Epithelial cell of proximal tubule (primary cell): Measurements from ENCODE around the gene USP32. TPM values are rescaled to one million over a fixed set of nuclear protein-coding genes. Genes with fewer than 3 reads are reported as not detected.

ENCODE experiments used
- DNase-seq: peaks from one replicate; pipeline ENCODE4 v3.0.0-alpha.2; 2011; ENCODE audit warnings: low read depth
- H3K4me3 ChIP-seq: 2 replicates; pipeline ENCODE4 v1.5.1; 2011; ENCODE audit warnings: low read depth, mild to moderate bottlenecking, low read length
- total RNA-seq: library from RNA; depleted of rRNA; stranded (reverse); fragments of >200 nt; gene quantifications from 2 replicates; pipeline ENCODE4 v1.2.3, GENCODE V29; 2015
- TF ChIP-seq, protein P1 (sequence below): conservative IDR thresholded peaks from 2 replicates; pipeline ENCODE4 v1.5.1; 2012; ENCODE audit warnings: low read depth, mild to moderate bottlenecking, low read length

USP32 gene
- total RNA-seq, 1 donor from 2014 or later = 18.7 TPM

DNA sequence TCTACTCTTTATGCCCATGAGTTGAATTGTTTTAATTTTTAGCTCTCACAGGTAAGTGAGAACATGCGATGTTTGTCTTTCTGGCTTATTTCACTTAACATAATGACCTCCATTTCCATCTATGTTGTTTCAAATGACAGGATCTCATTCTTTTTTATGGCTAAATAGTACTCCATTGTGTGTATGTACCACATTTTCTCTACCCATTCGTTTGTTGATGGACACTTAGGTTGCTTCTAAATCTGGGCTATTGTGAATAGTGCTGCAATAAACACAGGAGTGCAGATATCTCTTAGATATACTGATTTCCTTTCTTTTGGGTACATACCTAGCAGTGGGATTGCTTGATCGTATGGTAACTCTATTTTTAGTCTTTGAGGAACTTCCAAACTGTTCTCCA lies 261.5 kb downstream of the USP32 start:
- no peak for DNase-seq
- TF ChIP-seq, protein P1, sequence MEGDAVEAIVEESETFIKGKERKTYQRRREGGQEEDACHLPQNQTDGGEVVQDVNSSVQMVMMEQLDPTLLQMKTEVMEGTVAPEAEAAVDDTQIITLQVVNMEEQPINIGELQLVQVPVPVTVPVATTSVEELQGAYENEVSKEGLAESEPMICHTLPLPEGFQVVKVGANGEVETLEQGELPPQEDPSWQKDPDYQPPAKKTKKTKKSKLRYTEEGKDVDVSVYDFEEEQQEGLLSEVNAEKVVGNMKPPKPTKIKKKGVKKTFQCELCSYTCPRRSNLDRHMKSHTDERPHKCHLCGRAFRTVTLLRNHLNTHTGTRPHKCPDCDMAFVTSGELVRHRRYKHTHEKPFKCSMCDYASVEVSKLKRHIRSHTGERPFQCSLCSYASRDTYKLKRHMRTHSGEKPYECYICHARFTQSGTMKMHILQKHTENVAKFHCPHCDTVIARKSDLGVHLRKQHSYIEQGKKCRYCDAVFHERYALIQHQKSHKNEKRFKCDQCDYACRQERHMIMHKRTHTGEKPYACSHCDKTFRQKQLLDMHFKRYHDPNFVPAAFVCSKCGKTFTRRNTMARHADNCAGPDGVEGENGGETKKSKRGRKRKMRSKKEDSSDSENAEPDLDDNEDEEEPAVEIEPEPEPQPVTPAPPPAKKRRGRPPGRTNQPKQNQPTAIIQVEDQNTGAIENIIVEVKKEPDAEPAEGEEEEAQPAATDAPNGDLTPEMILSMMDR = no peak
- no peak overlapping the region for H3K4me3 ChIP-seq

DNA sequence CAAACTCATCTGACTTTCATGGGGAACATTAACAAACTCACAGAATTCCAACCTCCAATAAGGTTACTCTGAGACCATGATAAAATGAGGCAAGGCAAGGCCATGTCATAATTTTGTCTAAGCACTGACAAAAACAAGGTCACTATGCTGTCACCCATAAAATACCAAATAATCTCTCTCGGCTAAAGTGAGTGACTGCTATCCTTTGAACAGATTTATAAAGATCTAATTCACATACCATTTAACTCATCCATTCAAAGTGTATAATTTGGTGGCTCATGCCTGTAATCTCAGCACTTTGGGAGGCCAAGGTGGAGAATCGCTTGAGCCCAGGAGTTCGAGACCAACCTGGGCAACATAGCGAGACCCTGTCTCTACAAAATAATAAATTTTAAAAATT lies 262.8 kb downstream of the USP32 start:
- no peak overlapping the region for H3K4me3 ChIP-seq
- DNase-seq = no peak
- TF ChIP-seq, protein P1 = no peak

Other genes starting within 250 kb of the USP32 start
- not detected in 2 replicates for gene CA4, start 242.2 kb downstream of the USP32 start, total RNA-seq
- gene CHCT1, start 30.4 kb upstream of the USP32 start, total RNA-seq = not detected in 2 replicates
- gene APPBP2, start 134.1 kb upstream of the USP32 start, total RNA-seq = 14.5 and 16.5 TPM in 2 replicates
- 9.1 and 9.8 TPM in 2 replicates for gene PPM1D, start 208.1 kb upstream of the USP32 start, total RNA-seq